ENCODE data around the gene PRKCA.
A peak's percentile ranks its signal among the peaks of the same experiment; 100 is the strongest.
"Not testable (repeated sequence)": the region's sequence is repeated elsewhere in the genome, so short reads cannot be mapped to it uniquely, and the experiment has no call there.

Gene PRKCA

DNA sequence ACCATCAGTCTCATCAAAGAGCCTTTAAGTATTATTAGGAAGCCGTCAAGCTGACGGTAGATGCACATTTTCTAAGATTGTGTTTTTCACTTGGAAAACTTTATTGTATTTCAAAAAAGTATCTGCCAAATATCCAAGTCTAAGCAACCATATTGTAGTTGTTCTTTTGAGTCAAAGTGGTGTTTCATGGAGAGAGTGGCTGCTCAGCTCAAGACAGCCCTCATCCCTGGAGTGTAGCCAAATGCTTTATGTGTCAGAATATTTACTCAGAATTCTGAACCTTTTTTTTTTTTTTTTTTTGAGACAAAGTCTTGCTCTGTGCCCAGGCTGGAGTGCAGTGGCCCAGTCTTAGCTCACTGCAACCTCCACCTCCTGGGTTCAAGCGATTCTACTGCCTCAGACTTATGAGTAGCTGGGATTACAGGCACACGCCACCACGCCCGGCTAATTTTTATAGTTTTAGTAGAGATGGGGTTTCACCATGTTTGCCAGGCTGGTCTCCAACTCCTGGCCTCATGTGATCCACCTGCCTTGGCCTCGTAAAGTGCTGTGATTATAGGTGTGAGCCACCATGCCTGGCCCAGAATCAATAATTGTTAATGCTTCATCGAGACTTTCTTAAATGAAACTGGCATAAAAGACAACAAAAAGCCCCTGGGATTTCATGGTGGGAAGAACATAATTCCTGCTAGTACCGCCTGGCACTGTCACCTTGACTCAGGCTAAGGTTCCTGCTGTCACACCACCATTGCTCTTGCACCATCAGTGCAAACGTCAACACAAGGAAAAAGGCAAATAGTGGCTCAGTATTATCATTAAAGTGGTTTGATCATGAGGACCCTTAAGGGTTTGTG is 45.5 kb downstream of the PRKCA start:
- DNase-seq (ENCODE audit: low read depth) = no peak
- H3K4me3 ChIP-seq (ENCODE audit: low read length) = no peak overlapping the region
- TF ChIP-seq, protein P1, sequence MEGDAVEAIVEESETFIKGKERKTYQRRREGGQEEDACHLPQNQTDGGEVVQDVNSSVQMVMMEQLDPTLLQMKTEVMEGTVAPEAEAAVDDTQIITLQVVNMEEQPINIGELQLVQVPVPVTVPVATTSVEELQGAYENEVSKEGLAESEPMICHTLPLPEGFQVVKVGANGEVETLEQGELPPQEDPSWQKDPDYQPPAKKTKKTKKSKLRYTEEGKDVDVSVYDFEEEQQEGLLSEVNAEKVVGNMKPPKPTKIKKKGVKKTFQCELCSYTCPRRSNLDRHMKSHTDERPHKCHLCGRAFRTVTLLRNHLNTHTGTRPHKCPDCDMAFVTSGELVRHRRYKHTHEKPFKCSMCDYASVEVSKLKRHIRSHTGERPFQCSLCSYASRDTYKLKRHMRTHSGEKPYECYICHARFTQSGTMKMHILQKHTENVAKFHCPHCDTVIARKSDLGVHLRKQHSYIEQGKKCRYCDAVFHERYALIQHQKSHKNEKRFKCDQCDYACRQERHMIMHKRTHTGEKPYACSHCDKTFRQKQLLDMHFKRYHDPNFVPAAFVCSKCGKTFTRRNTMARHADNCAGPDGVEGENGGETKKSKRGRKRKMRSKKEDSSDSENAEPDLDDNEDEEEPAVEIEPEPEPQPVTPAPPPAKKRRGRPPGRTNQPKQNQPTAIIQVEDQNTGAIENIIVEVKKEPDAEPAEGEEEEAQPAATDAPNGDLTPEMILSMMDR (conservative IDR thresholded peaks at IDR 0.05; ENCODE audit: low read depth, low read length) = no peak

DNA sequence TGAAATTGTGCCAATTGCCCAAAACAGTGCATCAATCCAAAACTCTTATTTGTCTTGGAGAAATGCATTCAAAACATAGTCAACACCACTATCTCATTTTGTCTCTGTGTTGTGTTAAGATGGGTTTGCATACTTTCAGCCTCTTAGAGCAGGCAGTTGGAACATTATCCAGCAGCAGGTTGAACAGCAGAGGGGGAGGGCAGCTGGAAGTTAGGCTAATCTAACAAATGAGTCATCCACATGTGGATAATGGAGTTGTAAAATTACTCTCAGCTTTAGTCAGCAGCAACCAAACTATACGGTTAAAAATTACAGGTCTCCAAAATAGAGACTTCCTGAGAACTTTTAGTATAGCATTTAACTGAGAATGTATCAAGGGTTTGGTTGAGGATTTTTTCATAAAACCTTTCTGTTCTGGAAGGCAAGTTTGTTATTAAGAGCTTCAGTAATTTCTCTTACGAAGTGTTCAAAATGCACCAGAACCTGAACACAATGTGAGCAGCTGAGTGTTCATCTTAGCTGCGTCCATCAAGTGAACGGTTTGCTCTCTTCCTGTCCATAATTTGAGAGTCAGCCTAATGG is 46.3 kb downstream of the PRKCA start:
- TF ChIP-seq, protein P1 (conservative IDR thresholded peaks at IDR 0.05; ENCODE audit: low read depth, low read length) = no peak
- DNase-seq (ENCODE audit: low read depth) = peak; percentile 76
- no peak overlapping the region for H3K4me3 ChIP-seq (ENCODE audit: low read length)

DNA sequence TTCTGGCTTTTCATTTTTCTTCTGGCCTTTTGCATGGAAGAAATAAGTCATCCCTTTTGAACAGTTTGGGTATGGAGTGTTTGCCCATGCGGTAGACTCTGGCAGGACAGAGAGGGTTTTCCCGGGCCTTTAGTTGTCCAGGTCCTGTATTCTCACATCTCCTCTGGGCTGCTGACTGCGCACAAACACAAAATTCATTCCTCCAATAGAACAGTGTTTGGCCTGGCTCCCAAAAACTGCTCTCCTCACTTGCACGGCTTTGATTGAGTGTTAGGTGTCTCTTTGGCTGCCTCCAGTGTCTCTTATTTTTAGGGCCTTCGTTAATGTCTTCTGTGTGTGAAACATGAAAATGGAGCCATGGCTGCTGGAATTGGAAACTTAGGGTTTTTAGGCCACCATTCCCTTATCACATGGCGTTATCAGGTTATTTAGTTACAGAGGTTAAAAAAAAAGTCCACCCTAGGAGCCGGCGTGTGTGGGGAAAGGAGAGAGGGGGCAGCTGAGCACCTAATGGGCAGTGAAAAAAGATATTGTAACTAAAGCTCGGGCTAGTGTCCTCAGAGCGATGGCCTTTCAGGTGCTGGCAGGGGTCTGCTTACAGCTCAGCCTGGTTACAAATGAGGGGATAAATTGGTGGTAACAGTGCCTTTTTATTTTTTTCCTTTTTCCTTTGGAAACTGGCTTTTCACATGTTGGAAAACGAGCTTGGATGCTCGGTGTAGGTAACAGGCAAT is 47.3 kb downstream of the PRKCA start:
- TF ChIP-seq, protein P1 (conservative IDR thresholded peaks at IDR 0.05; ENCODE audit: low read depth, low read length) = no peak
- DNase-seq (ENCODE audit: low read depth) = no peak
- H3K4me3 ChIP-seq (ENCODE audit: low read length) = no peak overlapping the region

GRCh38 chr17:66350576-66350975 is 48.2 kb downstream of the PRKCA start:
- DNase-seq (ENCODE audit: low read depth); H3K4me3 ChIP-seq (ENCODE audit: low read length): not testable (repeated sequence)

- H3K4me3 ChIP-seq (ENCODE audit: low read length) = no peak overlapping the region
- TF ChIP-seq, protein P1 (conservative IDR thresholded peaks at IDR 0.05; ENCODE audit: low read depth, low read length) = no peak
- no peak for DNase-seq (ENCODE audit: low read depth)
Measured at GRCh38 chr17:66351033-66351432, 48.6 kb downstream of the PRKCA start.

DNA sequence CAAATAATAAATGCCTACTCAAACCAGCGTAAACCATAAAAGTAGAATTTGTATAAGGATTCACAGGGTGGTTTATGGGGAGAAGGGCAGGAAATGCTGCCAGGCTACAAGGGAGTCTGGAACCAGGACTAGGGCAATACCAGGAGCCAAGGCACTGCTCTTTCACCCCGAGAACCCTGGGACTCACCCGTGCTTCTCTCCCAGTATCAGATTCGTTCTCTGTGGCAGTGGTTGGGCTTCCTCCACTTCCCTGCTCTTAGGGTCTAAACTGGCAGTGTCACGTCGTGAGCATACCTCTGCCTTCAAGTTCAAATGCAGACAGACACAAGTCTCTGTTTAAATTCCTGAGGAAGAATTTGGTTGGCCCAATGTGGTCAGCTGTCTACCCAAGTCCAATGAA is 49.3 kb downstream of the PRKCA start:
- TF ChIP-seq, protein P1 (conservative IDR thresholded peaks at IDR 0.05; ENCODE audit: low read depth, low read length) = no peak
- H3K4me3 ChIP-seq (ENCODE audit: low read length) = no peak overlapping the region
- DNase-seq (ENCODE audit: low read depth) = no peak

DNA sequence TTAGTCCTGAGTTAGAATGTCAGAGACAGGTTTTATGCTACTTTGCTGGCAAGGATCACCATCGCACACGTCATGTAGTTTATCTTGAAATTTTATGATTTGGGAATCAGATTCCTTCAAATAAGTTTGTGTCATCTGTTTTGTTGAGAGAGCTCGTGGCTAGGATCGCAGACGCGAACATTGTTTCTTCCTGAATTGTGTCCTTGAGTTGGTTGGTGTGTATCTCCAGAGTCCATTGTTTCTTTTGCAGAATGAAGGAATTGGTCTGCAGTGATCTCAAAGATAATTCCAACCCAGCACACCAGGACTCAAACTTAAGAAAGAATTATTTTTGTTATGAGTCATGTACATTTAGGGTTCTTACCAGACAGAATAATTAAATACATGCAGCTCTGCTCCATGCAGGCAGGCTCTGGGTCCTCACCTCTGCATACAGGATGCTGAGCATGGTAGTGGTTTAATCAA is 51.6 kb downstream of the PRKCA start:
- TF ChIP-seq, protein P1 (conservative IDR thresholded peaks at IDR 0.05; ENCODE audit: low read depth, low read length) = no peak
- no peak overlapping the region for H3K4me3 ChIP-seq (ENCODE audit: low read length)
- DNase-seq (ENCODE audit: low read depth) = no peak

Measured in retinal pigment epithelial cell (primary cell).